Left cardiac atrium (tissue), 4 donors: Measurements from ENCODE around the gene FAM174C. TPM values are rescaled to one million over a fixed set of nuclear protein-coding genes. Genes with fewer than 3 reads are reported as not detected.
A peak's percentile ranks its signal among the peaks of the same experiment; 100 is the strongest.

ENCODE experiments used
- ATAC-seq, 2 donors: fragments of 200-7000 bp; cut with Tn5 transposase; one replicate each; pipeline ENCODE4 v1.9.1; 2020; ENCODE audit warnings: mild to moderate bottlenecking in 2 of 2, moderate library complexity in 2 of 2
- DNase-seq: peaks from one replicate; pipeline ENCODE4 v3.0.0-alpha.2; 2020
- intact Hi-C, 2 donors: fragments of 100-400 bp; cut with DNase I; formaldehyde crosslinking; loops; one replicate each; pipeline versions ENCODE4 v1.14.1 to v1.15.1; 2022 to 2023
- long read RNA-seq: library from polyadenylated mRNA; unstranded; transcript quantifications from one replicate; pipeline ENCODE4 v2.0.0, GENCODE V29; 2021
- total RNA-seq, 2 donors: library from RNA; stranded (reverse); fragmentation: NEBNext Ultra II Directional; extraction: Animal tissue kit (Norgen Biotek cat#: 25700); gene quantifications; one replicate each; pipeline ENCODE4 v1.2.1, GENCODE V29; 2021
- donor health status: DM: no; HTN: yes; CAD: no.
- donor health status: DM: no; HTN: yes; CAD: no; lungs with severe emphysema.
- donor health status: DM: yes; HTN: yes; CAD: no.
- donor health status: Dilated cardiomyopathy.

Gene FAM174C
- 10 to 100 TPM; 19.2 to 21.4 TPM for total RNA-seq
- long read RNA-seq, transcript C19orf24-201 (3 exons, 983 nt) = major isoform, 6 of 6 reads
- long read RNA-seq, partial matches to known transcripts = 0 of 6 reads
- long read RNA-seq, other reads (novel, unspliced or antisense) = 0 of 6 reads

DNA sequence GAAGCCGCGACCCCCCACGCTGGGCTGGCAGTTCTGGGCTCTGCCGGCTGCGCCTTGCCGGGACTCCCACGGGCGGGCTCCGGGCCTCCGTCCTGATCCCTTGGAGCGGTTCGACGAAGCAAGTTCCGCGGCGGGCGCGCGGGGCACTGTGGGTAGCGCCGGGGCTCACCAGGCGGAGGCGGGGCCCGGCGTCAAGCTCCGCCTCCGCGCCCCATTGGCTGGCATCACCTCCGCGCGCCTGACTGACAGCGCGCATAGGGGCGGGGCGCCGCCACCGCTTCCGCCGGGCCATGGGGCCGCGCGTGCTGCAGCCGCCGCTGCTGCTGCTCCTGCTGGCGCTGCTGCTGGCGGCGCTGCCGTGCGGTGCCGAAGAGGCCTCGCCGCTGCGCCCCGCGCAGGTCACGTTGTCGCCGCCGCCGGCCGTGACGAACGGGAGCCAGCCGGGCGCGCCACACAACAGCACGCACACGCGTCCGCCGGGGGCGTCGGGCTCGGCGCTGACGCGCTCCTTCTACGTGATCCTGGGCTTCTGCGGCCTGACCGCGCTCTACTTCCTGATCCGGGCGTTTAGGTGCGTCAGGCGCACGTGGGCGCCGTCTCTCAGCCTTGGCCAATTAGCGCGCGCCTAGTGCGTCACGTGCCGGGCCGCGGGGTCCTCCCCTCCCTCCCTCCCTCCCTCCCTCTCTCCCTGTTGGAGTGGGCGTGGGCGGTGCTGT is at the start of gene FAM174C:
Gene FAM174C, plus strand, starts transcription at position 271 of the 716 bp plus-strand sequence. Its CDS starts 20 bp downstream, at position 291.
- intact Hi-C loops = loop anchor here in 1 of 2 donors (10.0 kb wide), 1 partner anchor 129 kb away; the partner anchor contains the start of genes DAZAP1 and GAMT
- DNase-seq = peak; percentile 97
- ATAC-seq = peak; percentile 83 to 93

GRCh38 chr19:1226227-1226518 is 49.2 kb upstream of the FAM174C start:
- DNase-seq = no peak
- ATAC-seq = no peak
- intact Hi-C loops = no loop called here

- intact Hi-C loops = no loop called here
- no peak for ATAC-seq
- no peak for DNase-seq
Measured at GRCh38 chr19:1226522-1227303, 48.6 kb upstream of the FAM174C start.

DNA sequence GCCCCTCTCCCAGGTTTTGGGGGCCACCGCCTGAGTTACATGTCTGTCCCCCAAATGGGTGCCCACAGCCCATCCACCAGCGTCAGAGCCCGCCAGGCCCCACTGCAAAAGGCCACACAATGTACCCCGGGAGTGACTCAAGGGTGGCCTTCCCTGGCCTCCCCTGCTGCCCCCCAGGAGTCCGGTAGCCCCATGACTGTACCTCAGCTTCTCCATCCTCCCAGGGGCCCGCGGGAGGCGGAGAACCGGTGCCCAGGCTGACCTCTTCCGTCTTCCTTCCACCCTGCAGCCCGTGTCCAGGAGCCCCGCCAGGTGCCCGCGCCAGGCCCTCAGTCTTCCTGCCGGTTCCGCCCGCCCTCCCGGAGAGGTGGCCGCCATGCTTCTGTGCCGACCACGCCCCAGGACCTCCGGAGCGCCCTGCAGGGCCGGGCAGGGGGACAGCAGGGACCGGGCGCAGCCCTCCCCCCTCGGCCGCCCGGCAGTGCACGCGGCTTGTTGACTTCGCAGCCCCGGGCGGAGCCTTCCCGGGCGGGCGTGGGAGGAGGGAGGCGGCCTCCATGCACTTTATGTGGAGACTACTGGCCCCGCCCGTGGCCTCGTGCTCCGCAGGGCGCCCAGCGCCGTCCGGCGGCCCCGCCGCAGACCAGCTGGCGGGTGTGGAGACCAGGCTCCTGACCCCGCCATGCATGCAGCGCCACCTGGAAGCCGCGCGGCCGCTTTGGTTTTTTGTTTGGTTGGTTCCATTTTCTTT is 47.9 kb upstream of the FAM174C start:
- intact Hi-C loops = no loop called here
- DNase-seq (no peak), ATAC-seq (no peak)

GRCh38 chr19:1228161-1228957 is 47.0 kb upstream of the FAM174C start:
- DNase-seq (no peak), ATAC-seq (no peak)
- intact Hi-C loops = no loop called here

DNA sequence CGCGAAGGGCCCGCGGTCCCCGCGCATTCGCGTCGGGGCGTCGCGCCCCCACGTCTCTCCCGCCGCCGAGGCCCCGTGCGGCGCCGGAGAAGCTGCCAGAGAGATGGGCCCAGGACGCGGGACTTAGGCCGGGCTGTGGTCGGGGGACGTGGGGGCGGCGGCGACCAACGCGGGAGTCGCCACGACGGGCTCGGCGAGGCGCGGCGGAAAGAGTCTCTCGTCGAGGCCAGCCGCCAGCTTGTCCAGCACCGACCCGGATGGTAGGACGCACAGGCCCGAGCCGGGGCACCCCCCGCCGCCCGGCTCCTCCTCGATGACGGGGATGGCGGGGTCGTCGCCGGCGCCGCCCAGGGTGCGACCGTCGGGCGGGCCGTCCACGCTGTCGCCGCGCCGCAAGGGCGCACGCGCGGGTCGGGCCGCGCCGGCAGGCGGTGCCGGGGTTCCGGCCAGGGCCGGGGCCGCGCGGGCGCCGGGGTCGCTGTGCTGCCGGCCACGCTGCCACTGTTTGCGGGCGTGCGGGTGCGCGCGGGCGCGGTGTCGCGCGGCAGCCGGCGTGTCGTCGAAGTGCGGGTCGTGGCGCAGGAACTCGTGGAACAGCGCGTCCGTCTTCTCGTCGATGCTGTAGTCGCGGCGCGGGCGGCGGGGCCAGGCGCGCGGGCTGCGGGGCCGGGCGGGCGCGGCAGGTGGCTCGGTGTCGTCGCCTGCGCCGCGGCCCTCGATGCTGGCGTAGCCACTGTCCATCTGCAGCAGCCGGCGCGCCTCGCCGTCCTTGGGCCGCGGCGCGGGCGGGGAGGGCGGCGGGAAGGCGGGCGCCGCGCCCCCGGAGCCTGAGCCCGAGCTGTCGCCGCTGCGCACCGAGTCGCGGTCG is 46.0 kb upstream of the FAM174C start:
- ATAC-seq (no peak), DNase-seq (no peak)
- intact Hi-C loops = no loop called here

GRCh38 chr19:1229924-1230782 is 45.2 kb upstream of the FAM174C start:
- no peak for DNase-seq
- intact Hi-C loops = no loop called here
- no peak for ATAC-seq

DNA sequence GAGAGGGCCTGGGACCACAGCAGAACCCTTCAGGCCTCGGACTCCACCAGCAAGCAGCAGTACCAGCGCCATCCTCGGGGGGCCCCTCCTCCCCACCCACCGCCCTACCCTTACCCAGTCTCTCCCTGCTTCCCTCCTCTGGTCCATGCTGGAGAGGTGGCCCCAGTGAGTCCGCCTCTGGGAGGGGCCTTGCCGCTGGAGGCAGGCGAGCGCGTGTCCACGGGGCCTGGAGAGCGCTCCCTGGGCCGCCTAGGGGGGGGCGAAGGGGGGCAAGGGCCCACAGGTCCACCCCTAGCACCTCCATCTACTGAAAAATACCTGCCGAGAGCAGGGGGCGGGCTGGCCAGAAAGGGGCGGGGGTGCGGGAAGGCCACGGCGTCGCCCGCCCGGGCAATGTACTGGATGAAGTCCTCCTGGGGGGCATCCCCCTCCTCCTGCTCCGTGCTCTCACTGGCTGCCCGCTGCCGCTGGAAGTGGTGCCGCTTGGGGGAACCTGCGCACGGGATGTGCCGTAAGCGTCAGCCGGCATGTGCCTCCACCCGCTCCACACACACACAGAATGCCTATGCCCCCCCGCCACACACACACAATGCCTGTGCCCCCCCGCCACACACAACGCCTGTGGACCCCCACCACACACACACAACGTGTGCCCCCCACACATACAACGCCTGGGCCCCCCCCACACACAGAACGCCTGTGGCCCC is 44.4 kb upstream of the FAM174C start:
- ATAC-seq = no peak

GRCh38 chr19:1231729-1232637 is 43.3 kb upstream of the FAM174C start:
- intact Hi-C loops = no loop called here
- peak; percentile 4 to 19 for ATAC-seq
- no peak for DNase-seq

More for the DNA sequence above, 44.4 kb upstream of the FAM174C start:
- DNase-seq = no peak
- intact Hi-C loops = no loop called here

- intact Hi-C loops = no loop called here
- peak; percentile 17 to 24 for ATAC-seq
- DNase-seq = peak; percentile 68
Measured at GRCh38 chr19:1232652-1233072, 42.7 kb upstream of the FAM174C start.

DNA sequence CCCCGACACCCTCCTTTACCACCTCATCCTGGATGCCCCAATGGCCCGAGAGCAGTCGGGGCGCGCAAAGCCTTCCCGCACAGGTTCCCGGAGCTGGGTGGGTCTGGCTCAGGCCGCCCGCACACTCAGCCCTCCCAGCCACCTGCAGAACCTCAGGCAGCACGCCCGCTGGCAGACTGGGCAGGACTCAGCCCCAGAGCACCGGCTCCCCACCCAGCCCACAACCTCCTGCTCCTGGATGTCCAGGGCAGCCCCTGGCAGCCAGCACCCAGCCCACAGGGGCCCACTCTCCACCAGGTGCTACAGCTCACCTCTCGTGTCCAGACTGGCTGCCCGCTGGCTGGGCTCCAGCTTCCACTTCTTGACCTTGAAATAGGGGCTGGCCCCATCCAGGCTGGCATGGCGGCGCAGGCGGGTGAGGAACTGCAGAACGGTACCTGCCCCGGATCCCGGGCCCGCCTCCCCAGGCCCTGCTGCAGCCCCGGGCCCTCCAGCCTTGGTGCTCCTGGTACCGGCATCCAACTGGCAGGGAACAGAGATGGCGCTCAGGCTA is 42.1 kb upstream of the FAM174C start:
- intact Hi-C loops = no loop called here
- no peak for ATAC-seq
- DNase-seq = no peak

- DNase-seq = no peak
- intact Hi-C loops = no loop called here
- no peak for ATAC-seq
Measured at GRCh38 chr19:1234051-1234954, 41.0 kb upstream of the FAM174C start.

- DNase-seq (no peak), ATAC-seq (no peak)
- intact Hi-C loops = no loop called here
Measured at GRCh38 chr19:1234955-1235380, 40.4 kb upstream of the FAM174C start.
